ENCODE data around the gene CTNNA3.

CTNNA3 gene

DNA sequence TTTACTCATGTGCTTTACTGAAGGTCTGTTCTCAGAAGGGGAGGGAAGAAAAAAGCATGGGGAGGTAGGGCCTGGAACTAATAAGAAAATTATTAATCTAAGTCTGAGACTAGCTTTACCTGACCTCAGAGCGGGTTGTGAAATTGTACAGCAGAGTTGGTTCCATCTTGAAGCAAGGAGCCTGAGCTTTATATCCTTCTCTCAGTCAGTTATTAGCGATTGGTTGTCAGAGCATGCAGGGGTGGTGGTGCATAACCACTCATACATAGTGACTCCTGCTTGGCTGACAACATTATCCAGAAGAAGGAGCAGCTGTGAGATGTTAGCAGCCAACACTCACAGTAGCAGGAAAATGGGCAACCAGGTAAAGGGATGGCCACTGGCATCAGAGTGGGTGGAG lies 1746.5 kb downstream of the CTNNA3 start:
- DNase-seq = no peak

DNA sequence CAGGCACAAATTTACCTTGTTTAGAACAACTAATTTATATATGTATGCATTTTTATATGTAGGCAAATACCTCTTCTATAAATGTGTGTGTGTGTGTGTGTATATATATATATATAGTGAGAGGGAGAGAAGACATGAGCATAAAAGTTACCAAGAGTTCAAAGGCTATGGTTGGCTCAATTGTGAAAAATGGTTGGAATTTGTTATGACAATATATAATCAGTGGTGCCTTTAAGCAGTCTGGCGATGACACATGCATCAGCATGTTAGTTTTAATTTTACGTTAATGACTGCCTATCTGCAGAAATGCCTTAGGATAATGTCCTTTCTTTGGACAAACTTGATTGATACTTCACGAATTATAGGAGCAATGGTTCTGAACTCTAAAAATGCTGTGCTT lies 1750.9 kb downstream of the CTNNA3 start:
- no peak for DNase-seq

DNA sequence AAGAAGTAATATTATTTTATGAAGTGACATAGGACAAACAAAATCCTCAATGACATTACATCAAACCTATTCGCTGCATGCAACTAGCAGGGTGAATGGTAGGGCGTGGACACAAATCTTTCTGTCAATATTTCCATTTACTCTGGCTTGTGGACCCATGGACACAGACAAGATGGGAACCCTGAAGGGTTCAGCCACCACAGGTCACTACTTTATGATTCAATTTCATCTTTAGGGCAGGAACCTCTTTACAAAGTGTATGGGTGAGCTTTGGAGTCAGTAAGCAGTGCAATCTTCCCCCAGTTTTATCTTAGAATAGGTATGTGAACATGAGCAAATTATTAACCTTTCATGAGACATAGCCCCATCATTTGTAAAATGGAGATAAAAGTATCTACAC lies 1752.5 kb downstream of the CTNNA3 start:
- no peak for DNase-seq

DNA sequence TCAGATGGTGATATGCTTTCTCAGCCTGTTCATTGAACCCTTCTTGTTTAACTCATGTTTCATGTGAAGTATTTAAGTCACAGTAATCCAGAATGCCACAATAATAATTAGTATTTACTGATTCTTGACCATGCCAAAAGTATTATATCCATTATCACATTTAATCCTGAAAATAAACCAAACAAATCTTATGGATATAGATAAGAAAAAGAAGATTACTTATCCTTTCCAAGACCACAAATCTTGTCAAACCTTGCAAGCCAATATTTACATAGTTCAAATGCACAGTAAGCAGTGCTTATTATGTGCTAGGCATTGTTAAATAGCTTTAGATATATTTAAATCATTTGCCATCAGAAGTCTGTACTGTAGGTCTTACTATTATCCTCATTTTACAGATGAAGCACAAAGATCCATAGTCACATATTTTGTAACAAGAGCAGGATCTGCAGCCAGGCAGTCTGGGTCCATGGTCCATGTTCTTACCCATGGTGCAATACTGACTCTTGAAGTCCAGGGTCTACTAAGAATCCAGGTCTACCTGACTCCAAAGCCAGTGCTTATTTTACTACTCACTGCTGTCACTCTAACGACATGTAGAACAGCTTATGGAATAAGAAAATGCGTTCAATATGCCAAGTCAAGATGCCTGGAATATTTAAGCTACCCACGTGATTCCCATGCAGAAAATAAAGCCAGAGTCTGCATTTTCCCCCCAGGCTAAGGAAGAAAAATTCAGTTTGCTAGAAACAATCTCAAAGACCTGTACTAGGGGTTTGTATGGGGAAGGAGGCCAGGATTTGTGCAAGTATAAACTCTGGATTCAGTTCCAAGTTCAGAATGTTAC lies 1755.0 kb downstream of the CTNNA3 start:
- no peak for DNase-seq

GRCh38 chr10:65940105-65940504 lies 1755.9 kb downstream of the CTNNA3 start:
- no peak for DNase-seq

DNA sequence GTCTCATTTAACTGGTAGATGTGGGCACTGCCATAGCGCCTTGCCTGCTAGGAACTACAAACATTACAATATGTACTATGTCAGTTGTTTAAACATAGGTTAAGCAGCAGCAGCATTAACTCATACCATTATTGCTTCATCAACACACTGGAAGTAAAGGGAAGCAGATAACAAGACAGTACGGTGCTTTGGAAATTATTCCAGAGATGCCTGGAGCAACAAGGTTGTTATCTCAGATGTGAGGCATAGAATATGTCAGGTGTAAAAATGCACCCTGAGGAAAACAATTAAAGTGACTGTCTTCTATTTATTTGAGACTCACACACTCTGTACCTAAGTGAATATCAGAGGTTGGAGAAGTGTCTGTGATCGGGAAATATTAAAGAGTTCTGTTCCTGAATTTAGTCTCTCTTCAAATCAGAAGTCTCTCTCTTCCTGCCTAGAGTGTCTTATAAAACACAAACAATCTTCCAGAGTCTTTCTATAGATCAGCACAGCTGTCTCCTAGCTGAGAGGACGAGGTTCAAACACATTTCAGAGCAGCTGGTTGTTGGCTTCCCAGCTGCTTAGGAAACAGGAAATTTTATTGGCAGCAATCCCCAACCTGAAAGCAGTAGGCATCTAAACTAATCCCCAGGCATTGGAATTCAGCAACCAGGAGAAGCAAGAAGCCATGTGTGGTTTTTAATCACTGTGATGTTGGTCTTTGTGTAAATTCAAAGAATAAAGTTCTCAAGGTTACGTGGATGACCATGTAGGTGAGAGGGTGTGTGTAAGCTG lies 1764.5 kb downstream of the CTNNA3 start:
- DNase-seq = no peak

- DNase-seq = no peak
Observed at GRCh38 chr10:65911151-65911835, 1784.7 kb downstream of the CTNNA3 start.

- no peak for DNase-seq
Observed at GRCh38 chr10:65910209-65910608, 1785.8 kb downstream of the CTNNA3 start.

DNA sequence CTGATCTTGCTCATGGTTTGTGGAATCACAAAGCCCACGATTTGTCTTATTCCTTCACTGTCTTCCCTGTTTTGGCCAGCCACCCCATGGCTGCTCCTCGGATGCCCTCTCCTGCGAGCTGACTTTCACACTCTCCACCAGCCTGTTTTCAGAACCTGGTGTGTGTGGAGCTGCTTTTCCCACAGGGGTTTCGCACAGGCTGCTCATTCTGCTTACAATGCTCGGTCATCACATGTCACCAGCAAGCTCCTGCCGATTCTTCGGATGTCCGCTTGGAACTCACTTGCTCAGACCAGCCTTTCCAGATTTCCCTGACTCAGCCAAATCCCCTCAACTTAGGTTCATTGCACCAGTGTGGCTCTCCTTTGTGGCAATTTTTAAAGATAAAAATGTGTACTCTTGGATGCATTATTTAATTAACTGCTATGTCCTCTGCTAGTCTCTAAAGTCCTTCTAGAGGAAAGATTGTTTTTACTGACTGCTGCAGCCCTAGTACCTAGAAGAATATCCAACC lies 1788.7 kb downstream of the CTNNA3 start:
- DNase-seq = no peak

- DNase-seq = no peak
Observed at GRCh38 chr10:65903620-65904019, 1792.4 kb downstream of the CTNNA3 start.

- DNase-seq = no peak
Observed at GRCh38 chr10:65900271-65900670, 1795.7 kb downstream of the CTNNA3 start.

DNA sequence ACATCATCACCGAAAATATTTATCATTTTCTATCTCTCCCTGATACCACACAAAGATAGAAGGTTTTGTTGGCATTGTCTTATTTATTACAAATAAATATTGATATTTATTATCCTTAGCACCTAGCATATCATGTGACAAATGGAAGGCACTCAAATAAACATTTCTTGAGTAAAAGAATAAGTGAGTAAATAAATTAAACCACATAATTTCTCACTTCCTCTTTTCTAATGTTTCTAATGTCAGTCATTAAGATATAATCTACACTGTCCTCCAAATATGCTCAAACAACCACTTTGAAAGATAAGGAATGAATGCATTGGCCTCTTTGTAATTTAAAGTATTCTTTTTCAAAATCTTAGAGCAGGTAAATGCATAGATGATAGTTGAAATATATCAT lies 1797.9 kb downstream of the CTNNA3 start:
- no peak for DNase-seq

GRCh38 chr10:65894961-65895360 lies 1801.0 kb downstream of the CTNNA3 start:
- no peak for DNase-seq

GRCh38 chr10:65894379-65894778 lies 1801.6 kb downstream of the CTNNA3 start:
- no peak for DNase-seq

DNA sequence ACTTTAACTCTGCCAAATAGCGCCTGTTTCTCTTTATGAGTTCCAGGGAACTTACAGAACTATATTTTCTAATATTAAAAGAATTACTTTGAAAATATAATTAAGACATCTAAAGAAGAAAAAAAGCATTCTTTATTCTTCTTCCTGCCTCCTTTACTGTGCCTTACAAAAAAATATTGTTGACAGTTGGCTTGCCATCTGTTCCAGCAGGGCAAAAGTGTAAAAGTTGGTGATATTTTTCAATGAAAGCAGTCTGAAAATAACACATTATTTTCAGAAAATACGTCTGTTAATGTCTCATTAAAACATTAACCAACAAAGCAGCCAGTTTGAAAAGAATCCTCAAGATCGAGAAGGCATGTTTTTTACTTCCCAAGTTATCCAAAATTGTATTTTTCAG lies 1802.3 kb downstream of the CTNNA3 start:
- no peak for DNase-seq

- DNase-seq = no peak
Observed at GRCh38 chr10:65892284-65892683, 1803.7 kb downstream of the CTNNA3 start.

- no peak for DNase-seq
Observed at GRCh38 chr10:65891073-65891981, 1804.7 kb downstream of the CTNNA3 start.

DNA sequence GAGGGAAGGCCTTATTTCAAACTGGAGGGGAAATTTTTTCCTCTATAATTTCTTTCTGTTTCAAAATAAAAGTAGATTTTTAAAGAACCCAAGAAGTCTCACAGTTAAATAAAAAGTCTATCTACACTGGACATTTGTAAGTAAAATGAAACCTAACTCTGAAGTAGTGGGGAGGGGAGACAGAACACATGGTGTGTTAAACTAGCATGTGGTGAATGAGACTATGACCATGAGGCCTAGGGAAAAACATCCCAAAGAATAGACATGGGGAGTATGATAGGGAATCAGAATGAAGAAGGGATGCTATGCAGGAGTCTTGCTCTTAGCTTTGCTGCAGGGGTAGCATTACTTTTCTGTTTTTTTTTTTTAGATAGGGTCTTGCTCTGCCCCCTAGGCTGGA lies 1831.5 kb downstream of the CTNNA3 start:
- DNase-seq = no peak

GRCh38 chr10:65864036-65864435 lies 1832.0 kb downstream of the CTNNA3 start:
- no peak for DNase-seq

Measured in activated CD4-positive, alpha-beta T cell treated with anti-CD3 and anti-CD28 coated beads, Interleukin-2, amount 50 U/mL, for 1 hour (primary cell).